H9 (cell line): Measurements from ENCODE around the gene NGB. TPM values are rescaled to one million over a fixed set of nuclear protein-coding genes. Genes with fewer than 3 reads are reported as not detected.

Experiments
- DNase-seq: peaks from one replicate; pipeline ENCODE4 v3.0.0-alpha.2; 2017
- H2AFZ ChIP-seq: one replicate; pipeline ENCODE4 v1.6.1; 2013; ENCODE audit warnings: mild to moderate bottlenecking, low read length, control low read depth, moderate library complexity
- H2AK5ac ChIP-seq: 2 replicates; pipeline ENCODE4 v1.6.1; 2013; ENCODE audit warnings: low read length, control low read depth, mixed read lengths; ENCODE audit not compliant: insufficient read length
- H2BK120ac ChIP-seq: one replicate; pipeline ENCODE4 v1.6.1; 2013; ENCODE audit warnings: low read depth, mild to moderate bottlenecking, low read length, control low read depth, inconsistent platforms; ENCODE audit not compliant: poor library complexity, severe bottlenecking
- H2BK12ac ChIP-seq: 2 replicates; pipeline ENCODE4 v1.6.1; 2013; ENCODE audit warnings: low read length, control low read depth, mixed read lengths, low read depth; ENCODE audit not compliant: insufficient read length
- H2BK15ac ChIP-seq: 2 replicates; pipeline ENCODE4 v1.6.1; 2013; ENCODE audit warnings: low read depth, low read length, control low read depth
- H2BK20ac ChIP-seq: one replicate; pipeline ENCODE4 v1.6.1; 2013; ENCODE audit warnings: low read depth, mild to moderate bottlenecking, low read length, control low read depth, inconsistent platforms; ENCODE audit not compliant: poor library complexity, severe bottlenecking
- H2BK5ac ChIP-seq: 2 replicates; pipeline ENCODE4 v1.6.1; 2013; ENCODE audit warnings: low read length, control low read depth, mixed read lengths; ENCODE audit not compliant: insufficient read length
- H3K14ac ChIP-seq: 2 replicates; pipeline ENCODE4 v1.6.1; 2013; ENCODE audit warnings: low read length, control low read depth; ENCODE audit not compliant: insufficient read depth
- H3K18ac ChIP-seq: 2 replicates; pipeline ENCODE4 v1.6.1; 2013; ENCODE audit warnings: low read depth, mild to moderate bottlenecking, mixed read lengths, low read length, control low read depth; ENCODE audit not compliant: insufficient read length
- H3K23ac ChIP-seq: 2 replicates; pipeline ENCODE4 v1.6.1; 2013; ENCODE audit warnings: low read length, control low read depth, mixed read lengths, low read depth; ENCODE audit not compliant: insufficient read length
- H3K23me2 ChIP-seq: 2 replicates; pipeline ENCODE4 v1.6.1; 2013; ENCODE audit warnings: low read depth, mild to moderate bottlenecking, mixed read lengths, low read length, control low read depth; ENCODE audit not compliant: insufficient read length, poor library complexity, severe bottlenecking
- H3K27ac ChIP-seq: 2 replicates; pipeline ENCODE4 v1.5.1; 2013; ENCODE audit warnings: low read length, control low read depth, mixed read lengths, low read depth; ENCODE audit not compliant: insufficient read length
- H3K27me3 ChIP-seq: 2 replicates; pipeline ENCODE4 v1.6.1; 2013; ENCODE audit warnings: low read length, control low read depth, inconsistent platforms; ENCODE audit not compliant: insufficient read depth
- H3K4ac ChIP-seq: 2 replicates; pipeline ENCODE4 v1.6.1; 2013; ENCODE audit warnings: low read depth, mild to moderate bottlenecking, control low read depth, inconsistent platforms, low read length, moderate library complexity
- H3K4me1 ChIP-seq: 2 replicates; pipeline ENCODE4 v1.6.1; 2013; ENCODE audit warnings: low read length, control low read depth, inconsistent platforms; ENCODE audit not compliant: insufficient read depth
- H3K4me2 ChIP-seq: 2 replicates; pipeline ENCODE4 v1.6.1; 2013; ENCODE audit warnings: low read length, control low read depth, mixed read lengths; ENCODE audit not compliant: insufficient read length, insufficient read depth
- H3K56ac ChIP-seq: 2 replicates; pipeline ENCODE4 v1.6.1; 2013; ENCODE audit warnings: low read depth, mild to moderate bottlenecking, mixed read lengths, low read length, control low read depth; ENCODE audit not compliant: insufficient read length
- H3K79me1 ChIP-seq: 2 replicates; pipeline ENCODE4 v1.6.1; 2013; ENCODE audit warnings: low read depth, mild to moderate bottlenecking, moderate library complexity, low read length, control low read depth, inconsistent platforms; ENCODE audit not compliant: insufficient read depth, poor library complexity, severe bottlenecking
- H3K79me2 ChIP-seq: 2 replicates; pipeline ENCODE4 v1.6.1; 2013; ENCODE audit warnings: low read length, control low read depth, inconsistent platforms; ENCODE audit not compliant: insufficient read depth
- H3K9ac ChIP-seq: 2 replicates; pipeline ENCODE4 v1.6.1; 2013; ENCODE audit warnings: low read length, control low read depth, mixed read lengths; ENCODE audit not compliant: insufficient read length; ENCODE audit errors: extremely low read depth
- H3K9me3 ChIP-seq: one replicate; pipeline ENCODE4 v1.6.1; 2013; ENCODE audit warnings: low read depth, low read length, inconsistent platforms; ENCODE audit not compliant: control insufficient read depth
- H3T11ph ChIP-seq: one replicate; pipeline ENCODE4 v1.6.1; 2013; ENCODE audit warnings: mild to moderate bottlenecking, low read length, control low read depth, inconsistent platforms
- H4K20me1 ChIP-seq: one replicate; pipeline ENCODE4 v1.6.1; 2013; ENCODE audit not compliant: control insufficient read depth, insufficient read length, insufficient read depth
- H4K5ac ChIP-seq: 2 replicates; pipeline ENCODE4 v1.6.1; 2013; ENCODE audit warnings: low read depth, mild to moderate bottlenecking, mixed read lengths, low read length, control low read depth; ENCODE audit not compliant: insufficient read length
- H4K8ac ChIP-seq: replicated peaks from 2 replicates; pipeline ENCODE4 v1.6.1; 2013; ENCODE audit warnings: low read length, control low read depth, mixed read lengths, low read depth; ENCODE audit not compliant: insufficient read length
- H4K91ac ChIP-seq: 2 replicates; pipeline ENCODE4 v1.6.1; 2013; ENCODE audit warnings: low read depth, mild to moderate bottlenecking, moderate library complexity, mixed read lengths, low read length, control low read depth; ENCODE audit not compliant: insufficient read length
- H3K27ac Mint-ChIP-seq, 3 experiments: 2 replicates in 2 of 3; 3 replicates in 1 of 3; pipeline ENCODE4 v1.8.0; 2020 to 2021; ENCODE audit warnings: mixed read lengths in 3 of 3, mild to moderate bottlenecking in 1 of 3, moderate library complexity in 1 of 3
- H3K27me3 Mint-ChIP-seq: 2 replicates; pipeline ENCODE4 v1.8.0; 2021; ENCODE audit warnings: low read depth, mild to moderate bottlenecking, moderate library complexity, mixed read lengths
- H3K36me3 Mint-ChIP-seq, 3 experiments: 2 replicates in 2 of 3; 3 replicates in 1 of 3; pipeline ENCODE4 v1.8.0; 2020 to 2021; ENCODE audit warnings: low read depth in 3 of 3, mixed read lengths in 3 of 3; ENCODE audit not compliant: insufficient read depth in 1 of 3
- H3K4me1 Mint-ChIP-seq, 2 experiments: 2 replicates each; pipeline ENCODE4 v1.8.0; 2020; ENCODE audit warnings: mixed read lengths in 2 of 2
- H3K4me3 Mint-ChIP-seq, 2 experiments: 2 replicates in 1 of 2; 3 replicates in 1 of 2; pipeline ENCODE4 v1.8.0; 2020 to 2021; ENCODE audit warnings: mild to moderate bottlenecking in 2 of 2, mixed read lengths in 2 of 2, moderate library complexity in 1 of 2
- H3K9me3 Mint-ChIP-seq, 2 experiments: 2 replicates in 1 of 2; 3 replicates in 1 of 2; pipeline ENCODE4 v1.8.0; 2020; ENCODE audit warnings: mild to moderate bottlenecking in 2 of 2, mixed read lengths in 2 of 2, moderate library complexity in 1 of 2
- WGBS: extraction: QIAGEN DNeasy Blood & Tissue Kit; methylation state at CpG from one replicate; pipeline ENCODE4 v1.1.7; 2013; ENCODE audit warnings: missing lambda C conversion rate, low lambda C conversion rate, mixed read lengths; ENCODE audit not compliant: insufficient read length; ENCODE audit errors: extremely low coverage; 5-methylcytosine and 5-hydroxymethylcytosine counted together
- total RNA-seq: library from RNA; stranded (reverse); gene quantifications from 2 replicates; pipeline ENCODE4 v1.2.1, GENCODE V29; 2021
- TF ChIP-seq, protein P1 (sequence below): fragments of 200-600 bp; sonication (generic); conservative IDR thresholded peaks from 3 replicates; pipeline ENCODE4 v1.8.0; 2021; ENCODE audit warnings: antibody characterized with exemption, mild to moderate bottlenecking

NGB gene
- total RNA-seq, 1 experiment from 2014 or later = 0.26 TPM

DNA sequence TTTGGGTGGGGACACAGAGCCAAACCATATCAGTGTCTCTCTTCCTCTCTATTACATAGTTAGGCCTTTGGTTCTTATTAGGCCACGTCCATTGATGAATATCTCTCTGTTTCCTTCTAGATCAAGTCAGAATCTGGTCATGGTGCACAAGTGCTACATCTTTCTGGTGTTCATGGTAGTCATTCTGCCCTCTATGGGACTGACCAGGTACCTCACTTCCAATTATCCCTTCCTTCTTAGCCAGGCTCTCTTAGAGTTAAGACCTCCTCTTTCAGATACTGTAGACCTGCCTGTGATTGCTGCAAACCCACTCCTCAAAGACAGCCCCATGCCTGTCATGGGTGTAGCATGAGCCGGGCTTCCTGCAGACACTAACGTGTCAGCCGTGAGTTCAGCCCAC is 25.2 kb downstream of the NGB start:
- Histone ChIP-seq H3K4ac (no peak overlapping the region), H2BK120ac (no peak overlapping the region), H3K4me2 (no peak overlapping the region), H3K27me3 (no peaks in the 10 kb centered on the region), H2BK5ac (no peak overlapping the region), H3K4me1 (no peaks in the 10 kb centered on the region), H3K18ac (no peak overlapping the region), H3K56ac (no peak overlapping the region), H2BK20ac (no peak overlapping the region), H2AK5ac (no peak overlapping the region), H3K23ac (no peak overlapping the region), H3K79me1 (no peaks in the 10 kb centered on the region), H4K91ac (no peak overlapping the region), H4K5ac (no peak overlapping the region), H3K27ac (no peak overlapping the region), H2BK12ac (no peak overlapping the region), H2AFZ (no peak overlapping the region), H3K79me2 (no peaks in the 10 kb centered on the region), H3K9me3 (no peaks in the 10 kb centered on the region), H4K20me1 (peaks cover 2% of the 10 kb centered on the region), H3K23me2 (no peaks in the 10 kb centered on the region), H2BK15ac (no peak overlapping the region), H3T11ph (no peak overlapping the region), H3K14ac (no peak overlapping the region), H4K8ac (no peak overlapping the region), H3K9ac (no peak overlapping the region)
- no CpG with 5 or more reads among the region's 4 CpGs for WGBS
- TF ChIP-seq, protein P1, sequence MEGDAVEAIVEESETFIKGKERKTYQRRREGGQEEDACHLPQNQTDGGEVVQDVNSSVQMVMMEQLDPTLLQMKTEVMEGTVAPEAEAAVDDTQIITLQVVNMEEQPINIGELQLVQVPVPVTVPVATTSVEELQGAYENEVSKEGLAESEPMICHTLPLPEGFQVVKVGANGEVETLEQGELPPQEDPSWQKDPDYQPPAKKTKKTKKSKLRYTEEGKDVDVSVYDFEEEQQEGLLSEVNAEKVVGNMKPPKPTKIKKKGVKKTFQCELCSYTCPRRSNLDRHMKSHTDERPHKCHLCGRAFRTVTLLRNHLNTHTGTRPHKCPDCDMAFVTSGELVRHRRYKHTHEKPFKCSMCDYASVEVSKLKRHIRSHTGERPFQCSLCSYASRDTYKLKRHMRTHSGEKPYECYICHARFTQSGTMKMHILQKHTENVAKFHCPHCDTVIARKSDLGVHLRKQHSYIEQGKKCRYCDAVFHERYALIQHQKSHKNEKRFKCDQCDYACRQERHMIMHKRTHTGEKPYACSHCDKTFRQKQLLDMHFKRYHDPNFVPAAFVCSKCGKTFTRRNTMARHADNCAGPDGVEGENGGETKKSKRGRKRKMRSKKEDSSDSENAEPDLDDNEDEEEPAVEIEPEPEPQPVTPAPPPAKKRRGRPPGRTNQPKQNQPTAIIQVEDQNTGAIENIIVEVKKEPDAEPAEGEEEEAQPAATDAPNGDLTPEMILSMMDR = peak; percentile 62
- Mint-ChIP-seq H3K27me3 (no peaks in the 10 kb centered on the region; the same call in 1 of the 2 replicates), H3K4me1 (no peaks in the 10 kb centered on the region), H3K36me3 (no peaks in the 10 kb centered on the region; a peak in 1 of 7 replicates), H3K27ac (no peak overlapping the region; a peak in 1 of 7 replicates), H3K4me3 (no peak overlapping the region), H3K9me3 (no peaks in the 10 kb centered on the region)
- DNase-seq = no peak
